Measurements from ENCODE around the gene TTLL7. TPM values are rescaled to one million over a fixed set of nuclear protein-coding genes. Genes with fewer than 3 reads are reported as not detected.

The TTLL7 gene
- total and polyA plus RNA-seq, 2 experiments from 2014 or later: 4.1 to 6.7 TPM

DNA sequence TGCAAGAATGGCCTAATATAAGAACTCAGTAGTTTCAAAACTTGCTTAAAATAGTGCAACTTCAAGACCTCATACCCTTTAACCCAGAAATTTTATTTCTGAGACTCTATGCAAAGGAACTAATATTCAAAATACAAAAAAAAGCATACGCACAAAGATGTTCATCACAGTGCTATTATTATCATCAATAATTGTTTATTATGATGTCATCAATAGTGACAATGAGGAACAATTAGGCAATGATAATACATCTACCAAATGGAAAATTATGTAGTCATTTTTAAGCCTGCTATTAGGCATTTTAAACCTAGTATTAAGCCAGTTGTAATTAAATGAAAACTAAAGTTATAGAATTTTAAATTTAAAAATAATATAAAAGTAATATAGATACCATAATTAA is 3.3 kb downstream of the TTLL7 start:
- Histone ChIP-seq H2AFZ (no peak overlapping the region), H3K79me2 (replicated peaks; ENCODE audit: insufficient read depth) (no peaks in the 10 kb centered on the region; the same call in 1 of the 2 replicates), H3K36me3 (ENCODE audit: insufficient read depth) (no peaks in the 10 kb centered on the region), H3K27ac (ENCODE audit: low read depth) (no peak overlapping the region), H3K4me2 (no peak overlapping the region), H3K4me3 (no peak overlapping the region), H3F3A (replicated peaks; ENCODE audit: low read depth) (no peaks in the 10 kb centered on the region), H3K4me1 (ENCODE audit: insufficient read depth) (peaks cover 10% of the 10 kb centered on the region; the same call in 1 of the 2 replicates), H4K20me1 (replicated peaks; ENCODE audit: insufficient read depth) (0 out of 2 replicates have a peak, but pooled peaks cover 7% of the 10 kb centered on the region), H3K27me3 (ENCODE audit: insufficient read depth) (peaks cover 33% of the 10 kb centered on the region), H3K9me2 (ENCODE audit: insufficient read depth) (no peaks in the 10 kb centered on the region)
- Mint-ChIP-seq H3K9me3 (peaks cover 3% of the 10 kb centered on the region; the same call in 1 of the 3 replicates), H3K27ac (no peak overlapping the region), H3K27me3 (ENCODE audit: insufficient read depth, low read depth, poor library complexity) (peaks cover 25% of the 10 kb centered on the region), H3K4me1 (peaks cover 10% of the 10 kb centered on the region; the same call in 2 of the 3 replicates), H3K36me3 (ENCODE audit: low read depth) (no peaks in the 10 kb centered on the region), H3K4me3 (no peak overlapping the region)
- TF ChIP-seq, protein P1, sequence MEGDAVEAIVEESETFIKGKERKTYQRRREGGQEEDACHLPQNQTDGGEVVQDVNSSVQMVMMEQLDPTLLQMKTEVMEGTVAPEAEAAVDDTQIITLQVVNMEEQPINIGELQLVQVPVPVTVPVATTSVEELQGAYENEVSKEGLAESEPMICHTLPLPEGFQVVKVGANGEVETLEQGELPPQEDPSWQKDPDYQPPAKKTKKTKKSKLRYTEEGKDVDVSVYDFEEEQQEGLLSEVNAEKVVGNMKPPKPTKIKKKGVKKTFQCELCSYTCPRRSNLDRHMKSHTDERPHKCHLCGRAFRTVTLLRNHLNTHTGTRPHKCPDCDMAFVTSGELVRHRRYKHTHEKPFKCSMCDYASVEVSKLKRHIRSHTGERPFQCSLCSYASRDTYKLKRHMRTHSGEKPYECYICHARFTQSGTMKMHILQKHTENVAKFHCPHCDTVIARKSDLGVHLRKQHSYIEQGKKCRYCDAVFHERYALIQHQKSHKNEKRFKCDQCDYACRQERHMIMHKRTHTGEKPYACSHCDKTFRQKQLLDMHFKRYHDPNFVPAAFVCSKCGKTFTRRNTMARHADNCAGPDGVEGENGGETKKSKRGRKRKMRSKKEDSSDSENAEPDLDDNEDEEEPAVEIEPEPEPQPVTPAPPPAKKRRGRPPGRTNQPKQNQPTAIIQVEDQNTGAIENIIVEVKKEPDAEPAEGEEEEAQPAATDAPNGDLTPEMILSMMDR (conservative IDR thresholded peaks at IDR 0.05; ENCODE audit: low read depth in 2 of 2): no peak
- TF ChIP-seq EZH2phosphoT487 (IDR thresholded peaks at IDR 0.05; ENCODE audit: unreplicated experiment) (no peak), ZNF331 (CRISPR knock-in tag; IDR thresholded peaks at IDR 0.05; ENCODE audit: low read depth) (no peak)
- TF ChIP-seq, protein P2, sequence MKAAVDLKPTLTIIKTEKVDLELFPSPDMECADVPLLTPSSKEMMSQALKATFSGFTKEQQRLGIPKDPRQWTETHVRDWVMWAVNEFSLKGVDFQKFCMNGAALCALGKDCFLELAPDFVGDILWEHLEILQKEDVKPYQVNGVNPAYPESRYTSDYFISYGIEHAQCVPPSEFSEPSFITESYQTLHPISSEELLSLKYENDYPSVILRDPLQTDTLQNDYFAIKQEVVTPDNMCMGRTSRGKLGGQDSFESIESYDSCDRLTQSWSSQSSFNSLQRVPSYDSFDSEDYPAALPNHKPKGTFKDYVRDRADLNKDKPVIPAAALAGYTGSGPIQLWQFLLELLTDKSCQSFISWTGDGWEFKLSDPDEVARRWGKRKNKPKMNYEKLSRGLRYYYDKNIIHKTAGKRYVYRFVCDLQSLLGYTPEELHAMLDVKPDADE (IDR thresholded peaks at IDR 0.05): no peak
- DNase-seq (ENCODE audit: low spot score): no peak
- ATAC-seq: no peak

DNA sequence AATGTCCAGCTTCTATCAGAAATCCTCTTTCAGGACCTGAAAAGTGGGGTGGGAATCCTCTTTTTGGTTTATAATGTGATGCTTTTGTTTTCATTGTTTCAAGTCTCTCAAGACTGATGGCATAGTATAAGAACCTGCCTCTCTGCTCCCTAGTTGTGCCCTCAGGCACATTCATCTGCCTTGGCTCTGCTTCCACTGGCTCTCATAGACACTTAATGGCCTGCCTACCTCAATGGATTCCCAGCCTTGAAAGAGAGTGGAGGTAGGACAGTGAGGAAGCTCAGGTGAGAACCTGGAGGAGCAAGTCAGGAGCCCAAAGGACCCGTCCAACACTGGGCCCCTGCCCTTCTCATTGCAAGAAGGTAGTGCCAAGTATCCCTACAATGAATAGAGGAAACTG is 4.8 kb downstream of the TTLL7 start:
- H3K27ac Mint-ChIP-seq: no peak overlapping the region
- peaks cover 9% of the 10 kb centered on the region for H3K27me3 Mint-ChIP-seq (ENCODE audit: insufficient read depth, low read depth, poor library complexity)
- Histone ChIP-seq H3K9me2 (ENCODE audit: insufficient read depth) (no peaks in the 10 kb centered on the region), H3K27ac (ENCODE audit: low read depth) (no peak overlapping the region), H3K27me3 (ENCODE audit: insufficient read depth) (peaks cover 21% of the 10 kb centered on the region), H3F3A (replicated peaks; ENCODE audit: low read depth) (no peaks in the 10 kb centered on the region), H3K79me2 (replicated peaks; ENCODE audit: insufficient read depth) (no peaks in the 10 kb centered on the region; the same call in 1 of the 2 replicates), H3K4me3 (no peak overlapping the region), H2AFZ (no peak overlapping the region), H3K4me2 (no peak overlapping the region), H4K20me1 (replicated peaks; ENCODE audit: insufficient read depth) (0 out of 2 replicates have a peak, but pooled peaks cover 7% of the 10 kb centered on the region), H3K36me3 (ENCODE audit: insufficient read depth) (no peaks in the 10 kb centered on the region), H3K4me1 (ENCODE audit: insufficient read depth) (no peaks in the 10 kb centered on the region)
- H3K4me3 Mint-ChIP-seq: no peak overlapping the region
- no peaks in the 10 kb centered on the region for H3K36me3 Mint-ChIP-seq (ENCODE audit: low read depth)
- no peak for DNase-seq (ENCODE audit: low spot score)
- TF ChIP-seq ZNF331 (CRISPR knock-in tag; IDR thresholded peaks at IDR 0.05; ENCODE audit: low read depth): no peak
- TF ChIP-seq, protein P3, sequence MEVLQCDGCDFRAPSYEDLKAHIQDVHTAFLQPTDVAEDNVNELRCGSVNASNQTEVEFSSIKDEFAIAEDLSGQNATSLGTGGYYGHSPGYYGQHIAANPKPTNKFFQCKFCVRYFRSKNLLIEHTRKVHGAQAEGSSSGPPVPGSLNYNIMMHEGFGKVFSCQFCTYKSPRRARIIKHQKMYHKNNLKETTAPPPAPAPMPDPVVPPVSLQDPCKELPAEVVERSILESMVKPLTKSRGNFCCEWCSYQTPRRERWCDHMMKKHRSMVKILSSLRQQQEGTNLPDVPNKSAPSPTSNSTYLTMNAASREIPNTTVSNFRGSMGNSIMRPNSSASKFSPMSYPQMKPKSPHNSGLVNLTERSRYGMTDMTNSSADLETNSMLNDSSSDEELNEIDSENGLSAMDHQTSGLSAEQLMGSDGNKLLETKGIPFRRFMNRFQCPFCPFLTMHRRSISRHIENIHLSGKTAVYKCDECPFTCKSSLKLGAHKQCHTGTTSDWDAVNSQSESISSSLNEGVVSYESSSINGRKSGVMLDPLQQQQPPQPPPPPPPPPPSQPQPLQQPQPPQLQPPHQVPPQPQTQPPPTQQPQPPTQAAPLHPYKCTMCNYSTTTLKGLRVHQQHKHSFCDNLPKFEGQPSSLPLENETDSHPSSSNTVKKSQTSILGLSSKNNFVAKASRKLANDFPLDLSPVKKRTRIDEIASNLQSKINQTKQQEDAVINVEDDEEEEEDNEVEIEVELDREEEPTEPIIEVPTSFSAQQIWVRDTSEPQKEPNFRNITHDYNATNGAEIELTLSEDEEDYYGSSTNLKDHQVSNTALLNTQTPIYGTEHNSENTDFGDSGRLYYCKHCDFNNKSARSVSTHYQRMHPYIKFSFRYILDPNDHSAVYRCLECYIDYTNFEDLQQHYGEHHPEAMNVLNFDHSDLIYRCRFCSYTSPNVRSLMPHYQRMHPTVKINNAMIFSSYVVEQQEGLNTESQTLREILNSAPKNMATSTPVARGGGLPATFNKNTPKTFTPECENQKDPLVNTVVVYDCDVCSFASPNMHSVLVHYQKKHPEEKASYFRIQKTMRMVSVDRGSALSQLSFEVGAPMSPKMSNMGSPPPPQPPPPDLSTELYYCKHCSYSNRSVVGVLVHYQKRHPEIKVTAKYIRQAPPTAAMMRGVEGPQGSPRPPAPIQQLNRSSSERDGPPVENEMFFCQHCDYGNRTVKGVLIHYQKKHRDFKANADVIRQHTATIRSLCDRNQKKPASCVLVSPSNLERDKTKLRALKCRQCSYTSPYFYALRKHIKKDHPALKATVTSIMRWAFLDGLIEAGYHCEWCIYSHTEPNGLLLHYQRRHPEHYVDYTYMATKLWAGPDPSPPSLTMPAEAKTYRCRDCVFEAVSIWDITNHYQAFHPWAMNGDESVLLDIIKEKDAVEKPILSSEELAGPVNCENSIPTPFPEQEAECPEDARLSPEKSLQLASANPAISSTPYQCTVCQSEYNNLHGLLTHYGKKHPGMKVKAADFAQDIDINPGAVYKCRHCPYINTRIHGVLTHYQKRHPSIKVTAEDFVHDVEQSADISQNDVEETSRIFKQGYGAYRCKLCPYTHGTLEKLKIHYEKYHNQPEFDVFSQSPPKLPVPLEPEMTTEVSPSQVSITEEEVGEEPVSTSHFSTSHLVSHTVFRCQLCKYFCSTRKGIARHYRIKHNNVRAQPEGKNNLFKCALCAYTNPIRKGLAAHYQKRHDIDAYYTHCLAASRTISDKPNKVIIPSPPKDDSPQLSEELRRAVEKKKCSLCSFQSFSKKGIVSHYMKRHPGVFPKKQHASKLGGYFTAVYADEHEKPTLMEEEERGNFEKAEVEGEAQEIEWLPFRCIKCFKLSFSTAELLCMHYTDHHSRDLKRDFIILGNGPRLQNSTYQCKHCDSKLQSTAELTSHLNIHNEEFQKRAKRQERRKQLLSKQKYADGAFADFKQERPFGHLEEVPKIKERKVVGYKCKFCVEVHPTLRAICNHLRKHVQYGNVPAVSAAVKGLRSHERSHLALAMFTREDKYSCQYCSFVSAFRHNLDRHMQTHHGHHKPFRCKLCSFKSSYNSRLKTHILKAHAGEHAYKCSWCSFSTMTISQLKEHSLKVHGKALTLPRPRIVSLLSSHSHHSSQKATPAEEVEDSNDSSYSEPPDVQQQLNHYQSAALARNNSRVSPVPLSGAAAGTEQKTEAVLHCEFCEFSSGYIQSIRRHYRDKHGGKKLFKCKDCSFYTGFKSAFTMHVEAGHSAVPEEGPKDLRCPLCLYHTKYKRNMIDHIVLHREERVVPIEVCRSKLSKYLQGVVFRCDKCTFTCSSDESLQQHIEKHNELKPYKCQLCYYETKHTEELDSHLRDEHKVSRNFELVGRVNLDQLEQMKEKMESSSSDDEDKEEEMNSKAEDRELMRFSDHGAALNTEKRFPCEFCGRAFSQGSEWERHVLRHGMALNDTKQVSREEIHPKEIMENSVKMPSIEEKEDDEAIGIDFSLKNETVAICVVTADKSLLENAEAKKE (CRISPR knock-in tag; IDR thresholded peaks at IDR 0.05): no peak
- no peak for TF ChIP-seq ZNF114 (CRISPR knock-in tag; IDR thresholded peaks at IDR 0.05)
- no peak for TF ChIP-seq STAT1 (IDR thresholded peaks at IDR 0.05; ENCODE audit: unreplicated experiment)
- TF ChIP-seq, protein P1 (conservative IDR thresholded peaks at IDR 0.05; ENCODE audit: low read depth in 2 of 2): no peak
- TF ChIP-seq JUNB (IDR thresholded peaks at IDR 0.05; ENCODE audit: unreplicated experiment): no peak
- TF ChIP-seq CREB1 (CRISPR knock-in tag; IDR thresholded peaks at IDR 0.05; ENCODE audit: low read depth): no peak
- ATAC-seq: no peak
- peaks cover 3% of the 10 kb centered on the region; the same call in 1 of the 3 replicates for H3K9me3 Mint-ChIP-seq
- no peaks in the 10 kb centered on the region for H3K4me1 Mint-ChIP-seq

All from GM23338 (cell line).